PC-3 (cell line): Measurements from ENCODE around the gene RAF1. TPM values are rescaled to one million over a fixed set of nuclear protein-coding genes. Genes with fewer than 3 reads are reported as not detected.

Experiments
- ATAC-seq: fragments of 200-7000 bp; cut with Tn5 transposase; 2 replicates; pipeline ENCODE4 v1.9.1; 2020; ENCODE audit warnings: mild to moderate bottlenecking, moderate library complexity
- BruUV-seq: library from RNA; stranded (reverse); fragments of 400-500 nt; replicated peaks from 2 replicates; lab custom pipeline; 2021; lab: Mats Ljungman, UMichigan
- CTCF ChIA-PET: fragments of 300-600 bp; sonication (Branson Sonifier 250); formaldehyde crosslinking; loops from one replicate; lab custom pipeline; 2022; ENCODE audit warnings: antibody characterized with exemption; lab: Charles Lee
- POLR2A ChIA-PET: fragments of 300-600 bp; sonication (Branson Sonifier 250); formaldehyde crosslinking; loops from one replicate; lab custom pipeline; 2022; ENCODE audit warnings: antibody characterized with exemption; ENCODE audit not compliant: unreplicated experiment; lab: Charles Lee
- DNase-seq: peaks from one replicate; pipeline ENCODE4 v3.0.0-alpha.2; 2015
- H2AFZ ChIP-seq: fragments of 300-600 bp; sonication (generic); 2 replicates; pipeline ENCODE4 v1.6.0; 2016; ENCODE audit warnings: antibody characterized with exemption, low read length
- H3F3A ChIP-seq: fragments of 300-600 bp; sonication (generic); one replicate; pipeline ENCODE4 v1.6.0; 2017; ENCODE audit warnings: antibody characterized with exemption, low read length, control low read depth, mild to moderate bottlenecking; ENCODE audit not compliant: unreplicated experiment
- H3K27ac ChIP-seq: fragments of 300-600 bp; sonication (generic); 2 replicates; pipeline ENCODE4 v1.5.1; 2016; ENCODE audit warnings: mild to moderate bottlenecking, low read length
- H3K27me3 ChIP-seq: fragments of 300-600 bp; sonication (generic); 2 replicates; pipeline ENCODE4 v1.6.1; 2016; ENCODE audit warnings: low read length, mixed read lengths
- H3K36me3 ChIP-seq: fragments of 300-600 bp; sonication (generic); 2 replicates; pipeline ENCODE4 v1.6.1; 2016; ENCODE audit warnings: low read depth, mixed run types, low read length, mixed read lengths
- H3K4me1 ChIP-seq: fragments of 300-600 bp; sonication (generic); 2 replicates; pipeline ENCODE4 v1.5.1; 2016; ENCODE audit warnings: low read length; ENCODE audit not compliant: insufficient read depth
- H3K4me2 ChIP-seq: fragments of 300-600 bp; sonication (generic); 2 replicates; pipeline ENCODE4 v1.6.0; 2016; ENCODE audit warnings: low read length
- H3K4me3 ChIP-seq: fragments of 300-600 bp; sonication (generic); 2 replicates; pipeline ENCODE4 v1.5.1; 2016; ENCODE audit warnings: mild to moderate bottlenecking, low read length, mixed read lengths
- H3K79me2 ChIP-seq: fragments of 300-600 bp; sonication (generic); 2 replicates; pipeline ENCODE4 v1.6.1; 2017; ENCODE audit warnings: low read length, mixed read lengths
- H3K9ac ChIP-seq: fragments of 300-600 bp; sonication (generic); 2 replicates; pipeline ENCODE4 v1.6.0; 2016; ENCODE audit warnings: mild to moderate bottlenecking, low read length
- H3K9me2 ChIP-seq: fragments of 300-600 bp; sonication (generic); replicated peaks from 2 replicates; pipeline ENCODE4 v1.6.1; 2016; ENCODE audit warnings: mixed run types, low read length, mixed read lengths
- H3K9me3 ChIP-seq: fragments of 300-600 bp; sonication (generic); 2 replicates; pipeline ENCODE4 v1.6.1; 2016; ENCODE audit warnings: low read length, mixed read lengths
- H4K20me1 ChIP-seq: fragments of 300-600 bp; sonication (generic); 2 replicates; pipeline ENCODE4 v1.6.1; 2016; ENCODE audit warnings: low read length, mixed read lengths
- CTCF ChIP-seq: fragments of 300-600 bp; sonication (generic); conservative IDR thresholded peaks from 2 replicates; pipeline ENCODE4 v1.5.1; 2017; ENCODE audit warnings: antibody characterized with exemption, low read depth, mild to moderate bottlenecking, low read length
- EZH2 ChIP-seq: fragments of 300-600 bp; sonication (generic); IDR thresholded peaks from one replicate; pipeline ENCODE4 v1.6.1; 2017; ENCODE audit warnings: antibody characterized with exemption, mild to moderate bottlenecking, low read length; ENCODE audit not compliant: unreplicated experiment
- EZH2phosphoT487 ChIP-seq: fragments of 300-600 bp; sonication (generic); IDR thresholded peaks from 2 replicates; pipeline ENCODE4 v1.6.1; 2018; ENCODE audit warnings: mild to moderate bottlenecking, antibody characterized with exemption, low read length, borderline replicate concordance
- intact Hi-C: fragments of 100-400 bp; cut with micrococcal nuclease; formaldehyde crosslinking; loops from 2 replicates; pipeline ENCODE4 v1.9.0; 2023
- total RNA-seq: library from RNA; depleted of rRNA; stranded (reverse); fragments of >200 nt; gene quantifications from 2 replicates; pipeline ENCODE4 v1.2.3, GENCODE V29; 2014

RAF1 gene
- total RNA-seq, 1 experiment from 2014 or later, result 130 TPM

GRCh38 chr3:12558706-12559105 is 105.2 kb downstream of the RAF1 start:
- BruUV-seq, result no TSS peak
- Histone ChIP-seq H3K4me1 (peaks cover 16% of the 10 kb centered on the region), H3K4me3 (peak overlapping the region; percentile 78), H2AFZ (no peak overlapping the region), H4K20me1 (peaks cover 45% of the 10 kb centered on the region), H3K4me2 (peak overlapping the region; percentile 82), H3K27me3 (no peaks in the 10 kb centered on the region), H3F3A (no peaks in the 10 kb centered on the region), H3K9me2 (no peaks in the 10 kb centered on the region), H3K27ac (no peak overlapping the region), H3K9me3 (no peaks in the 10 kb centered on the region), H3K36me3 (no peaks in the 10 kb centered on the region), H3K9ac (peak overlapping the region; percentile 93), H3K79me2 (peaks cover 67% of the 10 kb centered on the region)
- intact Hi-C loops, result loop anchor here (5.0 to 10.0 kb wide), 2 partner anchors 104 to 336 kb away; partner anchors contain the start of gene RAF1
- TF ChIP-seq EZH2phosphoT487 (no peak), CTCF (no peak), EZH2 (no peak)
- ATAC-seq (no peak), DNase-seq (peak; percentile 38)
- ChIA-PET POLR2A (interaction anchor here (0.7 kb wide), 1 partner anchor 1313 kb away, joined by 3 read pairs; no protein-coding TSS in a partner anchor), CTCF (no interaction called here)

GRCh38 chr3:12557473-12558100 is 106.3 kb downstream of the RAF1 start:
- BruUV-seq, result TSS peak; percentile 45

More at GRCh38 chr3:12557473-12558100, 106.3 kb downstream of the RAF1 start:
- Histone ChIP-seq H2AFZ (peak overlapping the region; percentile 72), H3K4me1 (peaks cover 16% of the 10 kb centered on the region), H3K9ac (peak overlapping the region; percentile 93), H3K79me2 (peaks cover 57% of the 10 kb centered on the region), H3K27ac (peak overlapping the region; percentile 66), H3K36me3 (no peaks in the 10 kb centered on the region), H4K20me1 (peaks cover 45% of the 10 kb centered on the region), H3F3A (no peaks in the 10 kb centered on the region), H3K4me3 (peak overlapping the region; percentile 78), H3K4me2 (peak overlapping the region; percentile 82), H3K9me3 (no peaks in the 10 kb centered on the region), H3K9me2 (no peaks in the 10 kb centered on the region), H3K27me3 (no peaks in the 10 kb centered on the region)
- ChIA-PET POLR2A (interaction anchor here (0.5 kb wide), 1 partner anchor 53 kb away, joined by 5 read pairs; no protein-coding TSS in a partner anchor), CTCF (interaction anchor here (0.7 kb wide), 1 partner anchor 415 kb away, joined by 4 read pairs; no protein-coding TSS in a partner anchor)
- ATAC-seq (no peak), DNase-seq (peak; percentile 40)
- TF ChIP-seq CTCF (no peak), EZH2 (no peak), EZH2phosphoT487 (no peak)
- intact Hi-C loops, result loop anchor here (5.0 to 10.0 kb wide), 2 partner anchors 105 to 337 kb away; partner anchors contain the start of gene RAF1
